Urinary bladder (tissue), 4 donors: Measurements from ENCODE around the gene MYPN. TPM values are rescaled to one million over a fixed set of nuclear protein-coding genes. Genes with fewer than 3 reads are reported as not detected.

ENCODE experiments used
- DNase-seq: peaks from one replicate; pipeline ENCODE4 v3.0.0-alpha.2; 2015; ENCODE audit errors: extremely low spot score
- H3K27ac ChIP-seq: one replicate; pipeline ENCODE4 v1.5.1; 2013; ENCODE audit warnings: low read depth, mild to moderate bottlenecking, moderate library complexity
- H3K36me3 ChIP-seq: one replicate; pipeline ENCODE4 v1.6.1; 2013; ENCODE audit warnings: mild to moderate bottlenecking, moderate library complexity; ENCODE audit not compliant: insufficient read depth
- H3K4me1 ChIP-seq: one replicate; pipeline ENCODE4 v1.6.1; 2013; ENCODE audit warnings: mild to moderate bottlenecking, moderate library complexity; ENCODE audit not compliant: insufficient read depth
- H3K4me3 ChIP-seq: one replicate; pipeline ENCODE4 v1.5.1; 2013; ENCODE audit warnings: low read depth, low read length
- WGBS: extraction: QIAGEN DNeasy Blood & Tissue Kit; methylation state at CpG from one replicate; pipeline ENCODE4 v1.1.7; 2013; 5-methylcytosine and 5-hydroxymethylcytosine counted together
- polyA plus RNA-seq: library from polyadenylated mRNA; stranded (reverse); fragments of 200-250 nt; gene quantifications from one replicate; pipeline ENCODE4 v1.2.3, GENCODE V29; 2013
- total RNA-seq: library from RNA; depleted of rRNA; stranded (reverse); fragments of >200 nt; gene quantifications from one replicate; pipeline ENCODE4 v1.2.3, GENCODE V29; 2014
- donor health status: healthy with polysubstance abuse.
- donor health status: healthy.

The MYPN gene
- total and polyA plus RNA-seq, 2 donors = 3.1 TPM; not detected in 1

- no peaks in the 10 kb centered on the region for H3K4me1 ChIP-seq
- no peak overlapping the region for H3K27ac ChIP-seq
- no peak for DNase-seq
- H3K36me3 ChIP-seq = no peaks in the 10 kb centered on the region
- WGBS = 39% methylated on average over 1 of the region's 1 CpG
- H3K4me3 ChIP-seq = no peak overlapping the region
Observed at GRCh38 chr10:68083953-68084352, 25.3 kb upstream of the MYPN start.

GRCh38 chr10:68084469-68084868 lies 24.8 kb upstream of the MYPN start:
- no peak overlapping the region for H3K4me3 ChIP-seq
- H3K27ac ChIP-seq = no peak overlapping the region
- no peak for DNase-seq
- no peaks in the 10 kb centered on the region for H3K4me1 ChIP-seq
- H3K36me3 ChIP-seq = no peaks in the 10 kb centered on the region
- WGBS = 78% methylated on average over 4 of the region's 4 CpGs

- Histone ChIP-seq H3K36me3 (no peaks in the 10 kb centered on the region), H3K27ac (no peak overlapping the region)
- WGBS = 56% methylated on average over 2 of the region's 2 CpGs
Observed at GRCh38 chr10:68086011-68086410, 23.3 kb upstream of the MYPN start.

GRCh38 chr10:68086910-68087684 lies 22.2 kb upstream of the MYPN start:
- DNase-seq = no peak
- no peaks in the 10 kb centered on the region for H3K36me3 ChIP-seq
- H3K4me3 ChIP-seq = no peak overlapping the region
- WGBS = 76% methylated on average over 7 of the region's 7 CpGs
- H3K4me1 ChIP-seq = no peaks in the 10 kb centered on the region
- no peak overlapping the region for H3K27ac ChIP-seq

More at GRCh38 chr10:68086011-68086410, 23.3 kb upstream of the MYPN start:
- H3K4me3 ChIP-seq = no peak overlapping the region
- DNase-seq = no peak
- H3K4me1 ChIP-seq = no peaks in the 10 kb centered on the region

DNA sequence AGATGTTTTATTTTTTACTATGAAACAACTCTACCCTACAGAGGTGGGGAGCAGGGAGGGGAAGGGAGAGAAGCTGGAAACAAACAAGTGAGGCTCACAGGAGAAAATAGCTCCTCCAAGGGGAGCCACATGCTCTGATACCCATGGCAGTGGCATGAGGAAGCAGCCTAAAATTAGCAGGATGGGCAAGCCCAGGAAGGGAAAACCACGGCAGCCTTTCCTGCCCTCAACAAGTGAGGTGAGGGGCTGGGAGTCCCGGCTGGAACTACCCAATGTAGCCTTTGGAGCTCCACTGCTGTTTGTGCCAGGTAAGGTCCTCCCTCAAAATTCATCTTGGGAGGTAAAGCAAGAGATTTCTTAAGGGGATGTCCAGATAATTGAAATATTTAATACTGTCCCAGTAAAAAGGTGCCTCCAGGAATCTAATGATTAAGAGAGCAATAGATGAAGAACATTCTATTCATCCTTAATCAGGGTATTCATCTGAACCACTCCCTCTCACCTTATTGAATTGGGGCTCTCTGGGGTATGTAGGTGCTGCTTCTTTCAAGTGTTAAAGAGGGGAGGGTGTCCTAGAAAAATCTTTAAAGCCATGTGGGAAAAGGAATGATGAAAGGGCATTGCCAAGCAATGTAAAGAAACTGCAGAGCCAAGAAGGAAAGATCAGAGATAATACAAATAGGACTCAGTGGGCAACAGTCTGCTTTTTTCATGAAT lies 21.4 kb upstream of the MYPN start:
- no peak overlapping the region for H3K4me3 ChIP-seq
- DNase-seq = no peak

GRCh38 chr10:68088740-68089139 lies 20.5 kb upstream of the MYPN start:
- 64% methylated on average over 4 of the region's 4 CpGs for WGBS
- no peak for DNase-seq
- H3K27ac ChIP-seq = no peak overlapping the region
- H3K4me3 ChIP-seq = no peak overlapping the region
- H3K36me3 ChIP-seq = no peaks in the 10 kb centered on the region
- no peaks in the 10 kb centered on the region for H3K4me1 ChIP-seq

More for the DNA sequence above, 21.4 kb upstream of the MYPN start:
- WGBS = 61% methylated on average over 2 of the region's 2 CpGs
- no peaks in the 10 kb centered on the region for H3K4me1 ChIP-seq
- no peaks in the 10 kb centered on the region for H3K36me3 ChIP-seq
- H3K27ac ChIP-seq = no peak overlapping the region

DNA sequence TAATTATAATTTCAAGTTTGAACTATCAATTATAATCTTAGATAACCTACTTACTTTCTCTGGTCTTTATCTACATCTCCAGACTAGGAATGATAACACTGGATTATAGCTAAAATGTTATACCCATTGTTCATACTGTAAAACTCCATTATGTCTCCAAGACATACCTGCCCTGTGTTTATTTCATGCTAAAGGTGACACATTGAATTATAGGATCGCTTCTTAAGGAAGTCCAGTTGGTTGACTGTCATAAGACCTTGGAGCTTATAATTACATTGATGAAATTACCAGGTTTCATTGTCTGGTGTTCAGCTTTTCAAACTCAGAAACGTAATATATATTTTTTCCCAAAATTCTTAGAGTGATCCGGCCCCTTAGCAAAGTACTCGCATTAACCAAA lies 18.7 kb upstream of the MYPN start:
- no peaks in the 10 kb centered on the region for H3K4me1 ChIP-seq
- H3K27ac ChIP-seq = no peak overlapping the region
- WGBS = 79% methylated on average over 4 of the region's 4 CpGs
- H3K4me3 ChIP-seq = no peak overlapping the region
- no peak for DNase-seq
- H3K36me3 ChIP-seq = no peaks in the 10 kb centered on the region

DNA sequence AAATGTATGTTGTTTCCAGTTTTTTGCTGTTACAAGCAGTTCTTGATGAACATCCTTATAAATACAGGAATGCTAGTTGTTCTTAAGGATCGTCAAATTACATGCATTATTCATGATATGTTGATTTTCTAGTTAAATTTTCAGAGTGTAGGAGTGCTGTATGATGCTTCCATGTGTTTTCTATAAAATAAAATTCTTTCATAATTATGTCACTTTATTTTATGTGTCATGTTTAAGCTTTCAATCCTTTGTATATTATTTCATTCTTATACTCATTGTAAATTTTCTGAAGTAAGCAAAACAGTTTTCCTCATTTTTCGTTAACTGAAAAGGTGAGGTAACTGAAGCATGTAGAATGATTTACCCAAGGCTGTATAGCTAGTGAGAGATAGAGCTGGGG lies 16.8 kb upstream of the MYPN start:
- no peak for DNase-seq
- no peaks in the 10 kb centered on the region for H3K4me1 ChIP-seq
- H3K4me3 ChIP-seq = no peak overlapping the region
- H3K36me3 ChIP-seq = no peaks in the 10 kb centered on the region
- 90% methylated on average over 2 of the region's 2 CpGs for WGBS
- no peak overlapping the region for H3K27ac ChIP-seq

DNA sequence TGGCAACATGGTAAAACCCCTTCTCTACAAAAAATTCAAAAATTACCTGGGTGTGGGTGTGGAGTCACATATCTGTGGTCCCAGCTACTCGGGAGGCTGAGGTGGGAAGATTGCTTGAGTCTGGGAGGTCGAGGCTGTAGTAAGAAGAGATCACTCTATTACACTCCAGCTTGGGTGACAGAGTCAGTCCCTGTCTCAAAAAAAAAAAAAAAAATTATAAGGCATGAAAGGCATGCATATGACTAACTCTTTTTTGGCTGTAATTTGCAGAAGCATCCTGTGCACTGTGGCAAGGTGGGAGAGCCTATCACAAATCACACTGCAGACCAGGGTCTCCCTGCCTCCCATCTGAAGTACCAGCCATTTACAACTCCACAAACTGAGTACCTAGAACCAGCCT lies 14.1 kb upstream of the MYPN start:
- H3K27ac ChIP-seq = no peak overlapping the region
- H3K4me1 ChIP-seq = no peaks in the 10 kb centered on the region
- WGBS = 84% methylated on average over 2 of the region's 2 CpGs
- no peak for DNase-seq
- no peaks in the 10 kb centered on the region for H3K36me3 ChIP-seq
- no peak overlapping the region for H3K4me3 ChIP-seq

DNA sequence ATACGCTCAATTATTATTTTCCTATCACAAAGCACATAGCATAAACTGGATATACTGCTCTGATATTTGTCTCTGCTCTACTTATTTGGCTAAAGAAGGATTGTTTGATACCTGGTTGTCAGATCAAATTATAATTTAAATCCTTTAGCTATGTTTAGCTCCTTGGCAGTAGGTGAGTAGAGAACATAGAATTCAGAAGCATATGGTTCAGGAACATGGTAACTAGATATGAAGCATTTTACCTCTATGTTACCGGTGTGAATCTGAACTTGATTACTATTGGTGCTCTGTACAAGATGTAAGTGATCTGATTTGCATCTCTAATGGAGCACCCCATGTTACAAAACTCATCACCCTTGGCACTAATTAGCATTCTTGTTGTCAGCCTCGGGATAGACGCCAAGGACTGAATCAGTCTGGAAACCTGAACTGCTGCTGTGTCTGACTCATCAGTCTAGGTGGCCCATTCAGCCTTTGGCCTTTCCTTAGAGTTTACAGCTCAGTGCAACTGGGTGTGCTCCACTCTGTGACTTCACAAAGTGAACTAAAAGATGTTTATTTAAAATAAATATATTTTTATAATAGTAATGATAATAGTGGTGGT lies 12.3 kb upstream of the MYPN start:
- H3K4me3 ChIP-seq = no peak overlapping the region
- 51% methylated on average over 4 of the region's 4 CpGs for WGBS
- H3K4me1 ChIP-seq = no peaks in the 10 kb centered on the region
- no peak overlapping the region for H3K27ac ChIP-seq
- DNase-seq = no peak
- H3K36me3 ChIP-seq = no peaks in the 10 kb centered on the region

DNA sequence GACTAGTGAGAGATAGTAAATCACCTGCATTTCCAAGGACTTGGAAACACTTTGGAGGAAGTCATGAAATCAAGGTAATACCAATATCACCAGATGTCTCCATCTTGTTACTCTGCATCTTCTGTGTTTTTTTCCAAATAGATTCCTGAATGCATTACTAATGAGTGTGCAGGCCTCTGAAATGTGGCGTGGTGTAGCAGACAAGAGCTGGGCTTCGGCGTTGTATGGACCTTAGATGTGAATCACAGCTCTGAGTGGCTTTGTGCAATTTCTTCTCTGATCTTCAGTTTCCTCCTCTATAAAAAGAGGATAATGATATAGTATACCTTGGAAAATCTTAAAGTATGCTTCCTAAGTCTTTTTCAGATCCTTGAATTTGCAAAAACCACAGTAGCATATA lies 9.6 kb upstream of the MYPN start:
- Histone ChIP-seq H3K27ac (no peak overlapping the region), H3K4me3 (no peak overlapping the region), H3K36me3 (no peaks in the 10 kb centered on the region), H3K4me1 (no peaks in the 10 kb centered on the region)
- WGBS = 93% methylated on average over 3 of the region's 3 CpGs
- no peak for DNase-seq

DNA sequence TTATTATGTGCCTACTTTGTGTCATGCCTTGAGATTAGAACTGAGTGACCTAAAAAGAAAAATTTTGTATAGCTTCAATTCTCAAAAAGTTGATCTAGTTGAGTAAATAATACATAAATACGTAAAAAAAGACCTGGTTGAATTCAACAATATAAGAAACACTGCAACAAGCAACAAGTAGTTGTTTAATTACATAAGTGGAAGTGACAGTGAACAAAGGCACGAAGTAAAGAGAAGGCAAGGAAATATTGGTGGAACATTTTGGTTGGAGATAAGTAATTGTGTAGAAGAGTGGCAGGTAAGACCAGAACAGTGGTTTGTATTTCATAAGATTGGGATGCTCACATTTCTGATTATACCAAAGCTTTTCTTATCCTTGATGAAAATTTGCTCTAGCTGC lies 8.2 kb upstream of the MYPN start:
- no peak overlapping the region for H3K4me3 ChIP-seq
- no peak for DNase-seq
- 92% methylated on average over 2 of the region's 2 CpGs for WGBS
- no peaks in the 10 kb centered on the region for H3K4me1 ChIP-seq
- H3K27ac ChIP-seq = no peak overlapping the region
- no peaks in the 10 kb centered on the region for H3K36me3 ChIP-seq

GRCh38 chr10:68103261-68103878 lies 5.9 kb upstream of the MYPN start:
- no peak overlapping the region for H3K4me3 ChIP-seq
- DNase-seq = no peak
- WGBS = 73% methylated on average over 4 of the region's 4 CpGs

More at GRCh38 chr10:68103261-68103878, 5.9 kb upstream of the MYPN start:
- Histone ChIP-seq H3K36me3 (no peaks in the 10 kb centered on the region), H3K27ac (no peak overlapping the region), H3K4me1 (no peaks in the 10 kb centered on the region)
